ENCODE measurements around the gene MRTFA.

DNA sequence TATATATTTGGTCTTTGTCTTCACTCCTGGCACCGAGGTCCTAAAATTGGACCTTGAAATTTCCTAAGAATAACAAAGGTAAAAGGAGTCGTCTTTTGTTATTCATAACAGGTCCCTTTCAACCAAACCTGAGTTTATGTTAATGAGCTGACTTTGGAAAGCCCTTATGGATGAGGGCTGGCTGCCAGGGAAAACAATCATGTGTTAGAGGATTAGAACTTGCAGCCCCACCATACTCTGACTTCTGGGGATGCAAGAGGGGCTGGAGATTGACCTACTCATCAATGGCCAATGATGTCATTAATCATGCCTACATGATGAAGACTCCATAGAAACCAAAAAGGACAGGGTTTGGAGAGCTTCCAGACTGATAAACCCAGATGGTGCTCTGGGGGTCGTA lies 118.9 kb downstream of the MRTFA start:
- TF ChIP-seq POLR2AphosphoS5 (IDR thresholded peaks at IDR 0.05) = no peak
- TF ChIP-seq, protein P1, sequence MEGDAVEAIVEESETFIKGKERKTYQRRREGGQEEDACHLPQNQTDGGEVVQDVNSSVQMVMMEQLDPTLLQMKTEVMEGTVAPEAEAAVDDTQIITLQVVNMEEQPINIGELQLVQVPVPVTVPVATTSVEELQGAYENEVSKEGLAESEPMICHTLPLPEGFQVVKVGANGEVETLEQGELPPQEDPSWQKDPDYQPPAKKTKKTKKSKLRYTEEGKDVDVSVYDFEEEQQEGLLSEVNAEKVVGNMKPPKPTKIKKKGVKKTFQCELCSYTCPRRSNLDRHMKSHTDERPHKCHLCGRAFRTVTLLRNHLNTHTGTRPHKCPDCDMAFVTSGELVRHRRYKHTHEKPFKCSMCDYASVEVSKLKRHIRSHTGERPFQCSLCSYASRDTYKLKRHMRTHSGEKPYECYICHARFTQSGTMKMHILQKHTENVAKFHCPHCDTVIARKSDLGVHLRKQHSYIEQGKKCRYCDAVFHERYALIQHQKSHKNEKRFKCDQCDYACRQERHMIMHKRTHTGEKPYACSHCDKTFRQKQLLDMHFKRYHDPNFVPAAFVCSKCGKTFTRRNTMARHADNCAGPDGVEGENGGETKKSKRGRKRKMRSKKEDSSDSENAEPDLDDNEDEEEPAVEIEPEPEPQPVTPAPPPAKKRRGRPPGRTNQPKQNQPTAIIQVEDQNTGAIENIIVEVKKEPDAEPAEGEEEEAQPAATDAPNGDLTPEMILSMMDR (IDR thresholded peaks at IDR 0.05) = no peak
- TF ChIP-seq POLR2A (IDR thresholded peaks at IDR 0.05) = no peak
